Upper lobe of left lung (tissue), 6 donors: Measurements from ENCODE around the gene CLSTN1. TPM values are rescaled to one million over a fixed set of nuclear protein-coding genes. Genes with fewer than 3 reads are reported as not detected.
A peak's percentile ranks its signal among the peaks of the same experiment; 100 is the strongest.

Source experiments
- ATAC-seq, 2 donors: fragments of 200-7000 bp; cut with Tn5 transposase; one replicate each; pipeline ENCODE4 v1.9.1; 2022; ENCODE audit warnings: mild to moderate bottlenecking in 2 of 2, moderate library complexity in 2 of 2; ENCODE audit not compliant: low FRiP score in 2 of 2
- DNase-seq, 2 donors: peaks; one replicate each; pipeline ENCODE4 v3.0.0-alpha.2; 2019 to 2020
- H3K27ac ChIP-seq, 4 donors: fragments of 200-600 bp; sonication (generic); one replicate each; pipeline ENCODE4 v1.5.1; 2016 to 2019
- H3K27me3 ChIP-seq, 4 donors: fragments of 200-600 bp; sonication (generic); one replicate each; pipeline ENCODE4 v1.5.1; 2017 to 2019
- H3K36me3 ChIP-seq, 4 donors: fragments of 200-600 bp; sonication (generic); one replicate each; pipeline ENCODE4 v1.5.1; 2016 to 2019
- H3K4me1 ChIP-seq, 4 donors: fragments of 200-600 bp; sonication (generic); one replicate each; pipeline ENCODE4 v1.5.1; 2018 to 2019
- H3K4me3 ChIP-seq, 4 donors: fragments of 200-600 bp; sonication (generic); one replicate each; pipeline ENCODE4 v1.5.1; 2017 to 2019; ENCODE audit warnings: mild to moderate bottlenecking in 2 of 4, moderate library complexity in 1 of 4
- H3K9me3 ChIP-seq, 4 donors: fragments of 200-600 bp; sonication (generic); one replicate each; pipeline ENCODE4 v1.5.1; 2018 to 2019
- CTCF ChIP-seq, 6 experiments: fragments of 450-650 bp in 4 of 6; fragments of 200-600 bp in 2 of 6; sonication (generic) in 2 of 6; IDR thresholded peaks; one replicate each; pipeline ENCODE4 v1.5.1; 2016 to 2019; ENCODE audit warnings: antibody characterized with exemption in 6 of 6
- EP300 ChIP-seq, 4 donors: sonication (generic); formaldehyde crosslinking; IDR thresholded peaks; one replicate each; pipeline ENCODE4 v1.5.1; 2017; ENCODE audit warnings: antibody characterized with exemption in 4 of 4, control low read depth in 2 of 4
- POLR2A ChIP-seq, 4 donors: fragments of 450-650 bp; IDR thresholded peaks; one replicate each; pipeline ENCODE4 v1.5.1; 2016 to 2017; ENCODE audit warnings: antibody characterized with exemption in 4 of 4, mild to moderate bottlenecking in 2 of 4
- POLR2AphosphoS5 ChIP-seq, 2 donors: sonication (generic); formaldehyde crosslinking; IDR thresholded peaks; one replicate each; pipeline ENCODE4 v1.5.1; 2017; ENCODE audit warnings: antibody characterized with exemption in 2 of 2
- whole genome bisulfite sequencing, 2 donors: methylation state at CpG; one replicate each; pipeline ENCODE4 v1.1.5; 2017 to 2018; 5-methylcytosine and 5-hydroxymethylcytosine counted together
- total RNA-seq, 6 donors: library from RNA; depleted of rRNA in 4 of 6; stranded (reverse); fragments of >200 nt in 4 of 6; gene quantifications; one replicate each; pipeline versions ENCODE4 v1.1.0 to v1.2.1, GENCODE V29; 2016 to 2021
- donor health status: DM: no; HTN: no; CAD: no; lungs with moderate emphysema.
- donor health status: DM: no; HTN: yes; CAD: no; lungs with severe emphysema.

Gene CLSTN1
- total RNA-seq, 6 donors from 2014 or later: 35.6 to 82.7 (median 59.5) TPM

GRCh38 chr1:9827558-9828185 is 3.9 kb upstream of the CLSTN1 start:
- no peaks in the 10 kb centered on the region for H3K9me3 ChIP-seq
- no peaks in the 10 kb centered on the region for H3K36me3 ChIP-seq
- DNase-seq (no peak), ATAC-seq (no peak)
- TF ChIP-seq POLR2AphosphoS5 (IDR thresholded peaks at IDR 0.05): no peak
- peak in 1 of 6 experiments; percentile 11 for TF ChIP-seq CTCF (IDR thresholded peaks at IDR 0.05)
- H3K4me1 ChIP-seq: peaks cover 13 to 28% (median 20%) of the 10 kb centered on the region in 4 donors
- H3K27ac ChIP-seq: no peak overlapping the region
- no peaks in the 10 kb centered on the region for H3K27me3 ChIP-seq
- 65% methylated on average over 23 to 24 of the region's 24 CpGs for WGBS, 2 donors
- H3K4me3 ChIP-seq: no peak overlapping the region

- no peak overlapping the region for H3K27ac ChIP-seq
- ATAC-seq: no peak
- DNase-seq: no peak
- H3K9me3 ChIP-seq: no peaks in the 10 kb centered on the region
- no peak overlapping the region for H3K4me3 ChIP-seq
- 87 to 94% methylated on average over 3 of the region's 3 CpGs for WGBS, 2 donors
- no peaks in the 10 kb centered on the region for H3K36me3 ChIP-seq
- H3K27me3 ChIP-seq: no peaks in the 10 kb centered on the region
- TF ChIP-seq POLR2AphosphoS5 (IDR thresholded peaks at IDR 0.05): no peak
- TF ChIP-seq CTCF (IDR thresholded peaks at IDR 0.05): no peak
- TF ChIP-seq POLR2A (IDR thresholded peaks at IDR 0.05): no peak
- no peak for TF ChIP-seq EP300 (IDR thresholded peaks at IDR 0.05)
- H3K4me1 ChIP-seq: peaks cover 24 to 38% (median 29%) of the 10 kb centered on the region in 4 donors
Measured at GRCh38 chr1:9826616-9827015, 2.9 kb upstream of the CLSTN1 start.

GRCh38 chr1:9826087-9826486 is 2.3 kb upstream of the CLSTN1 start:
- ATAC-seq: no peak
- peak overlapping the region in 3 of 4 donors; percentile 81 to 91 (median 86) for H3K27ac ChIP-seq
- WGBS, 2 donors: 89% methylated on average over 3 of the region's 3 CpGs

GRCh38 chr1:9825093-9826074 is 1.6 kb upstream of the CLSTN1 start:
- Histone ChIP-seq H3K27me3 (no peaks in the 10 kb centered on the region), H3K4me3 (no peak overlapping the region), H3K27ac (peak overlapping the region; percentile 70 to 91 (median 84)), H3K4me1 (peaks cover 24 to 38% (median 29%) of the 10 kb centered on the region in 4 donors), H3K9me3 (no peaks in the 10 kb centered on the region), H3K36me3 (no peaks in the 10 kb centered on the region)
- TF ChIP-seq CTCF (IDR thresholded peaks at IDR 0.05) (no peak), EP300 (IDR thresholded peaks at IDR 0.05) (no peak), POLR2A (IDR thresholded peaks at IDR 0.05) (peak in 1 of 4 donors; percentile 27), POLR2AphosphoS5 (IDR thresholded peaks at IDR 0.05) (peak in 1 of 2 donors; percentile 49)
- DNase-seq (peak in 1 of 2 donors; percentile 74), ATAC-seq (peak; percentile 54 to 79)
- 15 to 24% methylated on average over 17 of the region's 17 CpGs for WGBS, 2 donors

More at GRCh38 chr1:9826087-9826486, 2.3 kb upstream of the CLSTN1 start:
- Histone ChIP-seq H3K4me1 (peaks cover 24 to 38% (median 29%) of the 10 kb centered on the region in 4 donors), H3K36me3 (no peaks in the 10 kb centered on the region), H3K9me3 (no peaks in the 10 kb centered on the region), H3K4me3 (no peak overlapping the region), H3K27me3 (no peaks in the 10 kb centered on the region)
- TF ChIP-seq POLR2A (IDR thresholded peaks at IDR 0.05) (no peak), POLR2AphosphoS5 (IDR thresholded peaks at IDR 0.05) (no peak), CTCF (IDR thresholded peaks at IDR 0.05) (no peak), EP300 (IDR thresholded peaks at IDR 0.05) (no peak)
- no peak for DNase-seq
